ENCODE results near the gene TEKT1. TPM values are rescaled to one million over a fixed set of nuclear protein-coding genes. Genes with fewer than 3 reads are reported as not detected.

Gene TEKT1
- total RNA-seq, 1 donor from 2014 or later = not detected

DNA sequence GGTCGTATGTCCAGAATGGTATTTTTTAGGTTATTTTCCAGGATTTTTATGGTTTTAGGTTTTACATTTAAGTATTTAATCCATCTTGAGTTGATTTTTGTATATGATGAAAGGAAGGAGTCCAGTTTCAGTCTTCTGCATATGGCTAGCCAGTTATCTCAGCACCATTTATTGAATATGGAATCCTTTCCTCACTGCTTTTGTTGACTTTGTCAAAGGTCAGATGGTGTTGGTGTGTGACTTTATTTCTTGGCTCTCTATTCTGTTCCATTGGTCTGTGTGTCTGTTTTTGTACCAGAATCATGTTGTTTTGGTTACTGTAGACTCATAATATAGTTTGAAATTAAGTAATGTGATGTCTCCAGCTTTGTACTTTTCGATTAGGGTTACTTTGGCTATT, 26.4 kb upstream of the TEKT1 start:
- Mint-ChIP-seq H3K27me3 (ENCODE audit: low read depth, unreplicated experiment) (peaks cover 2% of the 10 kb centered on the region), H3K36me3 (ENCODE audit: low read depth, unreplicated experiment) (no peaks in the 10 kb centered on the region), H3K27ac (ENCODE audit: unreplicated experiment) (no peak overlapping the region), H3K4me3 (ENCODE audit: unreplicated experiment) (no peak overlapping the region), H3K9me3 (ENCODE audit: unreplicated experiment) (peaks cover 6% of the 10 kb centered on the region), H3K4me1 (ENCODE audit: low read depth, unreplicated experiment) (no peaks in the 10 kb centered on the region)
- Histone ChIP-seq H3K9ac (ENCODE audit: low read length) (no peak overlapping the region), H3K27ac (ENCODE audit: low read depth, low read length) (no peak overlapping the region), H3K4me3 (ENCODE audit: insufficient read depth, low read depth, low read length) (no peak overlapping the region), H3K9me3 (ENCODE audit: insufficient read depth, low read depth, low read length) (no peaks in the 10 kb centered on the region), H3K4me2 (ENCODE audit: low read length) (no peak overlapping the region), H3K27me3 (ENCODE audit: insufficient read depth, low read length) (peaks cover 3% of the 10 kb centered on the region), H3K36me3 (ENCODE audit: insufficient read depth, low read length) (no peaks in the 10 kb centered on the region), H4K20me1 (ENCODE audit: insufficient read depth, low read length) (no peaks in the 10 kb centered on the region), H2AFZ (ENCODE audit: low read depth, low read length) (no peak overlapping the region), H3K79me2 (ENCODE audit: insufficient read depth, low read length) (no peaks in the 10 kb centered on the region), H3K4me1 (ENCODE audit: insufficient read depth, low read length) (no peaks in the 10 kb centered on the region)
- no peak for DNase-seq (ENCODE audit: low read depth)
- TF ChIP-seq, protein P1, sequence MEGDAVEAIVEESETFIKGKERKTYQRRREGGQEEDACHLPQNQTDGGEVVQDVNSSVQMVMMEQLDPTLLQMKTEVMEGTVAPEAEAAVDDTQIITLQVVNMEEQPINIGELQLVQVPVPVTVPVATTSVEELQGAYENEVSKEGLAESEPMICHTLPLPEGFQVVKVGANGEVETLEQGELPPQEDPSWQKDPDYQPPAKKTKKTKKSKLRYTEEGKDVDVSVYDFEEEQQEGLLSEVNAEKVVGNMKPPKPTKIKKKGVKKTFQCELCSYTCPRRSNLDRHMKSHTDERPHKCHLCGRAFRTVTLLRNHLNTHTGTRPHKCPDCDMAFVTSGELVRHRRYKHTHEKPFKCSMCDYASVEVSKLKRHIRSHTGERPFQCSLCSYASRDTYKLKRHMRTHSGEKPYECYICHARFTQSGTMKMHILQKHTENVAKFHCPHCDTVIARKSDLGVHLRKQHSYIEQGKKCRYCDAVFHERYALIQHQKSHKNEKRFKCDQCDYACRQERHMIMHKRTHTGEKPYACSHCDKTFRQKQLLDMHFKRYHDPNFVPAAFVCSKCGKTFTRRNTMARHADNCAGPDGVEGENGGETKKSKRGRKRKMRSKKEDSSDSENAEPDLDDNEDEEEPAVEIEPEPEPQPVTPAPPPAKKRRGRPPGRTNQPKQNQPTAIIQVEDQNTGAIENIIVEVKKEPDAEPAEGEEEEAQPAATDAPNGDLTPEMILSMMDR (IDR thresholded peaks at IDR 0.05; ENCODE audit: insufficient read depth, low read depth, low read length) = no peak
- TF ChIP-seq EZH2 (IDR thresholded peaks at IDR 0.05; ENCODE audit: insufficient read depth, low read length) = no peak
- FAIRE-seq = no peak

DNA sequence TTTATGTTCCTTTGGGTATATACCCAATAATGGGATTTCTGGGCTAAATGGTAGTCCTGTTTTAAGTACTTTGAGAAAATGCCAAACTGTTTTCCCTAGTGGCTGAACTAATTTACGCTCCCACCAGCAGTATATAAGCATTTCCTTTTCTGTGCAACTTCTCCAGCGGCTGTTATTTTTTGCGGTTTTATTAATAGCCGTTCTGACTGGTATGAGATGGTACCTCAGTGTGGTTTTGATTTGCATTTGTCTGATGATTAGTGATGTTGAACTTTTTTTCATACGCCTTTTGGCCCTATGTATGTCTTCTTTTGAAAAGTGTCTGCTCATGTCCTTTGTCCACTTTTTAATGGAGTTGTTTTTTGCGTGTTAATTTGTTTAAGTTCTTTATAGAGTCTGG, 25.8 kb upstream of the TEKT1 start:
- FAIRE-seq = no peak
- Histone ChIP-seq H3K27ac (ENCODE audit: low read depth, low read length) (no peak overlapping the region), H3K9ac (ENCODE audit: low read length) (no peak overlapping the region), H3K4me1 (ENCODE audit: insufficient read depth, low read length) (no peaks in the 10 kb centered on the region), H4K20me1 (ENCODE audit: insufficient read depth, low read length) (no peaks in the 10 kb centered on the region), H3K79me2 (ENCODE audit: insufficient read depth, low read length) (no peaks in the 10 kb centered on the region), H3K4me2 (ENCODE audit: low read length) (no peak overlapping the region), H3K36me3 (ENCODE audit: insufficient read depth, low read length) (no peaks in the 10 kb centered on the region), H3K27me3 (ENCODE audit: insufficient read depth, low read length) (peaks cover 3% of the 10 kb centered on the region), H2AFZ (ENCODE audit: low read depth, low read length) (no peak overlapping the region), H3K4me3 (ENCODE audit: insufficient read depth, low read depth, low read length) (no peak overlapping the region), H3K9me3 (ENCODE audit: insufficient read depth, low read depth, low read length) (no peaks in the 10 kb centered on the region)
- H3K27me3 Mint-ChIP-seq (ENCODE audit: low read depth, unreplicated experiment) = peaks cover 2% of the 10 kb centered on the region
- DNase-seq (ENCODE audit: low read depth) = no peak
- H3K4me1 Mint-ChIP-seq (ENCODE audit: low read depth, unreplicated experiment) = no peaks in the 10 kb centered on the region
- H3K9me3 Mint-ChIP-seq (ENCODE audit: unreplicated experiment) = peaks cover 6% of the 10 kb centered on the region
- H3K36me3 Mint-ChIP-seq (ENCODE audit: low read depth, unreplicated experiment) = no peaks in the 10 kb centered on the region
- TF ChIP-seq, protein P1 (IDR thresholded peaks at IDR 0.05; ENCODE audit: insufficient read depth, low read depth, low read length) = no peak
- no peak for TF ChIP-seq EZH2 (IDR thresholded peaks at IDR 0.05; ENCODE audit: insufficient read depth, low read length)
- no peak overlapping the region for H3K4me3 Mint-ChIP-seq (ENCODE audit: unreplicated experiment)
- no peak overlapping the region for H3K27ac Mint-ChIP-seq (ENCODE audit: unreplicated experiment)

DNA sequence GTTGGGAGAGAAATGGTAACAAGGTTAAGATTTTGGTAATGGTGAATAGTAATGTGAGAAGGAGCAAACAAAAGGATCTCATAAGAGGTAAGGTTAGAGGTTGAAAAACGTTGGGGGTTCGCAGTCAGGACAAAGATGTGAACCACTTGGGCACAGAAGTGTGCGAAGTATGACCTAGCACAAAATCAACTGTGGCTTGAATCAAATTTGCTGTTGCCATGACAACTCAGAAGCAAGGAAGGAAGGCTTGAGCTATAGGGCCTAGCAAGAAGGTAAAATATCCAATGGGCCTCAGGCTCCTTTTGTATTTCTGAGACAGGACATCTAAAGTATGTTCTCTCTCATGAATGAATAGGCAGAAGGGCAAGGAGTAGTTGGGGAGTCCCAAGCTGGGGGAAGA, 24.5 kb upstream of the TEKT1 start:
- Histone ChIP-seq H3K9ac (ENCODE audit: low read length) (no peak overlapping the region), H2AFZ (ENCODE audit: low read depth, low read length) (no peak overlapping the region), H4K20me1 (ENCODE audit: insufficient read depth, low read length) (no peaks in the 10 kb centered on the region), H3K4me3 (ENCODE audit: insufficient read depth, low read depth, low read length) (no peak overlapping the region), H3K27me3 (ENCODE audit: insufficient read depth, low read length) (peaks cover 3% of the 10 kb centered on the region), H3K79me2 (ENCODE audit: insufficient read depth, low read length) (no peaks in the 10 kb centered on the region), H3K4me2 (ENCODE audit: low read length) (no peak overlapping the region), H3K27ac (ENCODE audit: low read depth, low read length) (no peak overlapping the region), H3K4me1 (ENCODE audit: insufficient read depth, low read length) (no peaks in the 10 kb centered on the region), H3K9me3 (ENCODE audit: insufficient read depth, low read depth, low read length) (no peaks in the 10 kb centered on the region), H3K36me3 (ENCODE audit: insufficient read depth, low read length) (no peaks in the 10 kb centered on the region)
- Mint-ChIP-seq H3K27me3 (ENCODE audit: low read depth, unreplicated experiment) (peaks cover 6% of the 10 kb centered on the region), H3K4me1 (ENCODE audit: low read depth, unreplicated experiment) (no peaks in the 10 kb centered on the region), H3K27ac (ENCODE audit: unreplicated experiment) (no peak overlapping the region), H3K36me3 (ENCODE audit: low read depth, unreplicated experiment) (no peaks in the 10 kb centered on the region), H3K4me3 (ENCODE audit: unreplicated experiment) (no peak overlapping the region), H3K9me3 (ENCODE audit: unreplicated experiment) (peaks cover 6% of the 10 kb centered on the region)
- TF ChIP-seq, protein P1 (IDR thresholded peaks at IDR 0.05; ENCODE audit: insufficient read depth, low read depth, low read length) = no peak
- TF ChIP-seq EZH2 (IDR thresholded peaks at IDR 0.05; ENCODE audit: insufficient read depth, low read length) = no peak
- no peak for FAIRE-seq
- no peak for DNase-seq (ENCODE audit: low read depth)
